ENCODE results near the gene CDH4. TPM values are rescaled to one million over a fixed set of nuclear protein-coding genes. Genes with fewer than 3 reads are reported as not detected.

The CDH4 gene
- total and polyA plus RNA-seq, 2 donors (not counting 1 experiment from before 2014, with no cell fraction given), result not detected

- H2AFZ ChIP-seq (ENCODE audit: insufficient read depth, low read depth, low read length, poor library complexity, severe bottlenecking), result no peak overlapping the region
- TF ChIP-seq CTCF (IDR thresholded peaks at IDR 0.05) (no peak), EZH2 (IDR thresholded peaks at IDR 0.05; ENCODE audit: borderline replicate concordance, insufficient read depth, low read depth, low read length, poor library complexity, severe bottlenecking) (no peak)
- no peaks in the 10 kb centered on the region for H4K20me1 ChIP-seq (ENCODE audit: control insufficient read depth, insufficient read depth, low read length, poor library complexity, severe bottlenecking)
- WGBS (ENCODE audit: insufficient coverage), result 90% methylated on average over 7 of the region's 7 CpGs
- no peak overlapping the region for H3K9ac ChIP-seq (ENCODE audit: low read length)
- H3K9me3 Mint-ChIP-seq (ENCODE audit: insufficient read depth), result no peaks in the 10 kb centered on the region
- H3K27ac Mint-ChIP-seq, result no peak overlapping the region
- ChIA-PET CTCF (no interaction called here), POLR2A (no interaction called here)
- H3K4me3 ChIP-seq (ENCODE audit: control extremely low read depth in 1 of 5, extremely low read depth in 1 of 5, insufficient read depth in 1 of 5, low read depth in 2 of 5, low read length in 4 of 5), result no peak overlapping the region
- ATAC-seq (ENCODE audit: low read depth), result no peak
- intact Hi-C loops (cut with micrococcal nuclease), result no loop called here
- H3K27me3 Mint-ChIP-seq, result no peaks in the 10 kb centered on the region
- no peak overlapping the region for H3K27ac ChIP-seq (ENCODE audit: low read length in 2 of 2)
- no peaks in the 10 kb centered on the region for H3K36me3 ChIP-seq (replicated peaks in 1 of 2; ENCODE audit: control extremely low read depth in 1 of 2, control insufficient read depth in 1 of 2, extremely low read depth in 1 of 2, insufficient read depth in 2 of 2, low read length in 1 of 2)
- no peaks in the 10 kb centered on the region for H3K27me3 ChIP-seq (replicated peaks in 1 of 4; ENCODE audit: control extremely low read depth in 1 of 4, control insufficient read depth in 3 of 4, insufficient read depth in 4 of 4, low read length in 3 of 4)
- no peaks in the 10 kb centered on the region for H3K4me1 ChIP-seq (ENCODE audit: control insufficient read depth in 2 of 2, insufficient read depth in 2 of 2, low read length in 2 of 2)
- no peaks in the 10 kb centered on the region for H3K4me1 Mint-ChIP-seq
- no peaks in the 10 kb centered on the region for H3K79me2 ChIP-seq (ENCODE audit: control insufficient read depth, insufficient read depth, low read length)
- no peak for DNase-seq
- H3K4me2 ChIP-seq (replicated peaks; ENCODE audit: low read depth, low read length, poor library complexity, severe bottlenecking), result no peak overlapping the region
- H3K9me3 ChIP-seq (ENCODE audit: control extremely low read depth in 1 of 3, control insufficient read depth in 2 of 3, insufficient read depth in 1 of 3, low read length in 2 of 3), result peaks cover 0 to 23% (median 0%) of the 10 kb centered on the region in 3 donors
- H3K4me3 Mint-ChIP-seq, result no peak overlapping the region
Observed at GRCh38 chr20:61847986-61848385, 595.9 kb downstream of the CDH4 start.

DNA sequence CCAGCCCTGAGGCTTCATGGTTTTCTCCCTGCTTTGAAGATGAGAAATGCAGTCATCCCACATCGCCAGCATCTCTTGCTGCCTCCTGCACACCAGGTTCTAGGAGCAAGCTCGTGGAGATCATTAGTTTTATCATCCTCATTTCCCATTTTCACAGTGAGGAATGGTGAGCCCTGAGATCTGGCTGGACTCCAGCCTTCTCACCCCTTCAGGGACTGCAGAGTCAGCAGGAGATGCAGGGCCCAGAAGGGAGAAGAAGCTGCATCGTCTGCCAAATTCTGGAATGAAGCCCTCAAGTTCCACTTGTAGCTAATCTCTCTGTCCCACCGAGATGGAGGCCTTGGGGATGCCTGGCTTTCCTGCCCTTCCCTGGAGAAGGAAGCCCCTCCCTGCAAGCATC lies 596.8 kb downstream of the CDH4 start:
- Mint-ChIP-seq H3K9me3 (ENCODE audit: insufficient read depth) (no peaks in the 10 kb centered on the region), H3K4me3 (no peak overlapping the region), H3K27ac (no peak overlapping the region), H3K27me3 (no peaks in the 10 kb centered on the region), H3K4me1 (no peaks in the 10 kb centered on the region)
- Histone ChIP-seq H3K79me2 (ENCODE audit: control insufficient read depth, insufficient read depth, low read length) (no peaks in the 10 kb centered on the region), H3K4me3 (ENCODE audit: control extremely low read depth in 1 of 5, extremely low read depth in 1 of 5, insufficient read depth in 1 of 5, low read depth in 2 of 5, low read length in 4 of 5) (no peak overlapping the region), H3K27ac (ENCODE audit: low read length in 2 of 2) (no peak overlapping the region), H2AFZ (ENCODE audit: insufficient read depth, low read depth, low read length, poor library complexity, severe bottlenecking) (no peak overlapping the region), H3K27me3 (replicated peaks in 1 of 4; ENCODE audit: control extremely low read depth in 1 of 4, control insufficient read depth in 3 of 4, insufficient read depth in 4 of 4, low read length in 3 of 4) (no peaks in the 10 kb centered on the region), H4K20me1 (ENCODE audit: control insufficient read depth, insufficient read depth, low read length, poor library complexity, severe bottlenecking) (no peaks in the 10 kb centered on the region), H3K9me3 (ENCODE audit: control extremely low read depth in 1 of 3, control insufficient read depth in 2 of 3, insufficient read depth in 1 of 3, low read length in 2 of 3) (peaks cover 0 to 29% (median 0%) of the 10 kb centered on the region in 3 donors), H3K36me3 (replicated peaks in 1 of 2; ENCODE audit: control extremely low read depth in 1 of 2, control insufficient read depth in 1 of 2, extremely low read depth in 1 of 2, insufficient read depth in 2 of 2, low read length in 1 of 2) (no peaks in the 10 kb centered on the region), H3K9ac (ENCODE audit: low read length) (no peak overlapping the region), H3K4me1 (ENCODE audit: control insufficient read depth in 2 of 2, insufficient read depth in 2 of 2, low read length in 2 of 2) (no peaks in the 10 kb centered on the region), H3K4me2 (replicated peaks; ENCODE audit: low read depth, low read length, poor library complexity, severe bottlenecking) (no peak overlapping the region)
- ATAC-seq (ENCODE audit: low read depth) (no peak), DNase-seq (no peak)
- 93% methylated on average over 3 of the region's 4 CpGs for WGBS (ENCODE audit: insufficient coverage)
- intact Hi-C loops (cut with micrococcal nuclease), result no loop called here
- CTCF ChIA-PET, result no interaction called here
- POLR2A ChIA-PET, result no interaction called here
- TF ChIP-seq CTCF (IDR thresholded peaks at IDR 0.05) (no peak), EZH2 (IDR thresholded peaks at IDR 0.05; ENCODE audit: borderline replicate concordance, insufficient read depth, low read depth, low read length, poor library complexity, severe bottlenecking) (no peak)

All from B cell (primary cell).